ENCODE data around the gene TMEM175.

DNA sequence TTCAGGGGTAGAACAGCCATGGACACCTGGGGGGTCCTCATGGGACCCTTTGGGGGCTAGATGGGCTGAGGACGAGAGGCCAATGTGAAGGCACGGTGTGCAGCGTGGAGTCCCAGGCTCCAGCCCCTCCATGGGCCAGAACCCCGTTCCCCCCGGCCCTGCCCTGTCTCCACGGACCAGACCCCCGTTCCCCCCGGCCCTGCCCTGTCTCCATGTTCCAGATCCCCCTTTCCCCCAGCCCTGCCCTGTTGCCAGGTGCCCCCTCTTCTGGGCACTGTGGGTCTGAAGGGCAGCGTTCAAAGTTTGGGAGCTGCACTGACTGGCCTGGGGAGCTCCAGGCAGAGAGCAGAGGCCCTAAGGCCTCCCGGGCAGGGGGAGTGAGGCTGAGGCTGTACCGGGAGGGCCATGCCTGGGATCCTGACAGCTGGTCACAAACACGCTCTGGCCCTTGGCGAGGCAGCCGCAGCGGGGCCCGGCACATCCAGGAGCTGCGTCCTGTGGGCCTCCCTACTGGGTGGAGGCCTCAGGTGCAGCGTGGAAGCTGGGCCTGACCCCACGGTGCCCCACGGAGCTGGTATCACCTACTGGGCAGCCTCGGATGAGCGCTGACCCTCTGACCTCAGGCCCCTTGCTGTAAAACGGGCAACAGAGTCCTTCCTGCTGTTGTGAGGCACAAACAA is 32.2 kb downstream of the TMEM175 start:
- TF ChIP-seq, protein P1, sequence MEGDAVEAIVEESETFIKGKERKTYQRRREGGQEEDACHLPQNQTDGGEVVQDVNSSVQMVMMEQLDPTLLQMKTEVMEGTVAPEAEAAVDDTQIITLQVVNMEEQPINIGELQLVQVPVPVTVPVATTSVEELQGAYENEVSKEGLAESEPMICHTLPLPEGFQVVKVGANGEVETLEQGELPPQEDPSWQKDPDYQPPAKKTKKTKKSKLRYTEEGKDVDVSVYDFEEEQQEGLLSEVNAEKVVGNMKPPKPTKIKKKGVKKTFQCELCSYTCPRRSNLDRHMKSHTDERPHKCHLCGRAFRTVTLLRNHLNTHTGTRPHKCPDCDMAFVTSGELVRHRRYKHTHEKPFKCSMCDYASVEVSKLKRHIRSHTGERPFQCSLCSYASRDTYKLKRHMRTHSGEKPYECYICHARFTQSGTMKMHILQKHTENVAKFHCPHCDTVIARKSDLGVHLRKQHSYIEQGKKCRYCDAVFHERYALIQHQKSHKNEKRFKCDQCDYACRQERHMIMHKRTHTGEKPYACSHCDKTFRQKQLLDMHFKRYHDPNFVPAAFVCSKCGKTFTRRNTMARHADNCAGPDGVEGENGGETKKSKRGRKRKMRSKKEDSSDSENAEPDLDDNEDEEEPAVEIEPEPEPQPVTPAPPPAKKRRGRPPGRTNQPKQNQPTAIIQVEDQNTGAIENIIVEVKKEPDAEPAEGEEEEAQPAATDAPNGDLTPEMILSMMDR (IDR thresholded peaks at IDR 0.05; ENCODE audit: low read depth, low read length) = no peak
- TF ChIP-seq EZH2phosphoT487 (IDR thresholded peaks at IDR 0.05; ENCODE audit: low read depth) = no peak
